SIG-M5 (cell line): ENCODE results near the gene ALDH1L2.
A peak's percentile ranks its signal among the peaks of the same experiment; 100 is the strongest.
"Not testable (repeated sequence)": the region's sequence is repeated elsewhere in the genome, so short reads cannot be mapped to it uniquely, and the experiment has no call there.

ENCODE experiments used
- DNase-seq: peaks from one replicate; lab custom pipeline; 2025; lab: John Stamatoyannopoulos, UW

Gene ALDH1L2

GRCh38 chr12:104977688-104978087 lies 106.6 kb downstream of the ALDH1L2 start:
- not testable (repeated sequence) for DNase-seq

GRCh38 chr12:104976703-104977102 lies 107.6 kb downstream of the ALDH1L2 start:
- no peak for DNase-seq

GRCh38 chr12:104975587-104976343 lies 108.5 kb downstream of the ALDH1L2 start:
- no peak for DNase-seq

GRCh38 chr12:104974626-104975290 lies 109.5 kb downstream of the ALDH1L2 start:
- DNase-seq: peak; percentile 93

- DNase-seq: no peak
Observed at GRCh38 chr12:104973250-104973649, 111.0 kb downstream of the ALDH1L2 start.

- no peak for DNase-seq
Observed at GRCh38 chr12:104971306-104971705, 113.0 kb downstream of the ALDH1L2 start.
